ENCODE data around the gene SHROOM4. TPM values are rescaled to one million over a fixed set of nuclear protein-coding genes. Genes with fewer than 3 reads are reported as not detected.

The SHROOM4 gene, protein sequence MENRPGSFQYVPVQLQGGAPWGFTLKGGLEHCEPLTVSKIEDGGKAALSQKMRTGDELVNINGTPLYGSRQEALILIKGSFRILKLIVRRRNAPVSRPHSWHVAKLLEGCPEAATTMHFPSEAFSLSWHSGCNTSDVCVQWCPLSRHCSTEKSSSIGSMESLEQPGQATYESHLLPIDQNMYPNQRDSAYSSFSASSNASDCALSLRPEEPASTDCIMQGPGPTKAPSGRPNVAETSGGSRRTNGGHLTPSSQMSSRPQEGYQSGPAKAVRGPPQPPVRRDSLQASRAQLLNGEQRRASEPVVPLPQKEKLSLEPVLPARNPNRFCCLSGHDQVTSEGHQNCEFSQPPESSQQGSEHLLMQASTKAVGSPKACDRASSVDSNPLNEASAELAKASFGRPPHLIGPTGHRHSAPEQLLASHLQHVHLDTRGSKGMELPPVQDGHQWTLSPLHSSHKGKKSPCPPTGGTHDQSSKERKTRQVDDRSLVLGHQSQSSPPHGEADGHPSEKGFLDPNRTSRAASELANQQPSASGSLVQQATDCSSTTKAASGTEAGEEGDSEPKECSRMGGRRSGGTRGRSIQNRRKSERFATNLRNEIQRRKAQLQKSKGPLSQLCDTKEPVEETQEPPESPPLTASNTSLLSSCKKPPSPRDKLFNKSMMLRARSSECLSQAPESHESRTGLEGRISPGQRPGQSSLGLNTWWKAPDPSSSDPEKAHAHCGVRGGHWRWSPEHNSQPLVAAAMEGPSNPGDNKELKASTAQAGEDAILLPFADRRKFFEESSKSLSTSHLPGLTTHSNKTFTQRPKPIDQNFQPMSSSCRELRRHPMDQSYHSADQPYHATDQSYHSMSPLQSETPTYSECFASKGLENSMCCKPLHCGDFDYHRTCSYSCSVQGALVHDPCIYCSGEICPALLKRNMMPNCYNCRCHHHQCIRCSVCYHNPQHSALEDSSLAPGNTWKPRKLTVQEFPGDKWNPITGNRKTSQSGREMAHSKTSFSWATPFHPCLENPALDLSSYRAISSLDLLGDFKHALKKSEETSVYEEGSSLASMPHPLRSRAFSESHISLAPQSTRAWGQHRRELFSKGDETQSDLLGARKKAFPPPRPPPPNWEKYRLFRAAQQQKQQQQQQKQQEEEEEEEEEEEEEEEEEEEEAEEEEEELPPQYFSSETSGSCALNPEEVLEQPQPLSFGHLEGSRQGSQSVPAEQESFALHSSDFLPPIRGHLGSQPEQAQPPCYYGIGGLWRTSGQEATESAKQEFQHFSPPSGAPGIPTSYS (N-terminal part only)
- 43.5 TPM for total RNA-seq
- long read RNA-seq, full-length matches to known transcripts, result 1 of 30 reads
- long read RNA-seq, partial matches to known transcripts, result 16 of 30 reads
- long read RNA-seq, other reads (novel, unspliced or antisense), result 13 of 30 reads

GRCh38 chrX:50813843-50814661 is at the start of gene SHROOM4:
Gene SHROOM4, minus strand, starts transcription at chrX:50814194. Its CDS starts 176 bp downstream, at chrX:50814018.
- Histone ChIP-seq H3K36me3 (no peaks in the 10 kb centered on the region), H3K27ac (peak within 1 kb of the TSS; percentile 77), H3K27me3 (no peaks in the 10 kb centered on the region), H3K4me3 (peak within 1 kb of the TSS; percentile 58), H3K9me3 (no peaks in the 10 kb centered on the region), H3K4me1 (no peaks in the 10 kb centered on the region)
- TF ChIP-seq, protein P1, sequence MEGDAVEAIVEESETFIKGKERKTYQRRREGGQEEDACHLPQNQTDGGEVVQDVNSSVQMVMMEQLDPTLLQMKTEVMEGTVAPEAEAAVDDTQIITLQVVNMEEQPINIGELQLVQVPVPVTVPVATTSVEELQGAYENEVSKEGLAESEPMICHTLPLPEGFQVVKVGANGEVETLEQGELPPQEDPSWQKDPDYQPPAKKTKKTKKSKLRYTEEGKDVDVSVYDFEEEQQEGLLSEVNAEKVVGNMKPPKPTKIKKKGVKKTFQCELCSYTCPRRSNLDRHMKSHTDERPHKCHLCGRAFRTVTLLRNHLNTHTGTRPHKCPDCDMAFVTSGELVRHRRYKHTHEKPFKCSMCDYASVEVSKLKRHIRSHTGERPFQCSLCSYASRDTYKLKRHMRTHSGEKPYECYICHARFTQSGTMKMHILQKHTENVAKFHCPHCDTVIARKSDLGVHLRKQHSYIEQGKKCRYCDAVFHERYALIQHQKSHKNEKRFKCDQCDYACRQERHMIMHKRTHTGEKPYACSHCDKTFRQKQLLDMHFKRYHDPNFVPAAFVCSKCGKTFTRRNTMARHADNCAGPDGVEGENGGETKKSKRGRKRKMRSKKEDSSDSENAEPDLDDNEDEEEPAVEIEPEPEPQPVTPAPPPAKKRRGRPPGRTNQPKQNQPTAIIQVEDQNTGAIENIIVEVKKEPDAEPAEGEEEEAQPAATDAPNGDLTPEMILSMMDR (IDR thresholded peaks at IDR 0.05), result no peak
- intact Hi-C loops (cut with DNase I), result no loop called here
- peak; percentile 82 for DNase-seq
- peak; percentile 90 for ATAC-seq

DNA sequence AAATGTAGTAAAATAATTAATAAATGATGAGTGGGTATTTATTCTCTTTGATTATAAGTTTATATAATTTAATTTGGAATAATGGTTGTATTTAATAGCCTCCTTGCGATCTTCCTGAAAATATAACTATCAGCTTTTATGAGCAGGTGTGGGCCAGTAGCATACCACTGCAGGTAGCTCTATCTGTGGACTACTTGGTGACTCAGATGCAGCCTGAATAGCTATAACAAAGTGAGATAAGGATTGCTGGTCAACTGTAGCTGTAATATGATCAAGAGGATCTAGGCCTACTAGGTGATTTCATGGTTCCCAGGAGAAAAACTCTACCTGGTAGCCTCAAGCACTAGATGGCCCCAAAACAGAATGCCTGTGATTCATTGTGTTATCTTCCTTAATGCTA is 49.5 kb upstream of the SHROOM4 start:
- Histone ChIP-seq H3K27ac (no peak overlapping the region), H3K9me3 (no peaks in the 10 kb centered on the region), H3K4me1 (no peaks in the 10 kb centered on the region), H3K4me3 (no peak overlapping the region), H3K36me3 (no peaks in the 10 kb centered on the region), H3K27me3 (no peaks in the 10 kb centered on the region)
- ATAC-seq (no peak), DNase-seq (no peak)
- TF ChIP-seq, protein P1 (IDR thresholded peaks at IDR 0.05), result no peak
- intact Hi-C loops (cut with DNase I), result no loop called here

GRCh38 chrX:50860518-50860917 is 46.5 kb upstream of the SHROOM4 start:
- no peak overlapping the region for H3K27ac ChIP-seq
- TF ChIP-seq, protein P1 (IDR thresholded peaks at IDR 0.05), result no peak
- H3K36me3 ChIP-seq, result no peaks in the 10 kb centered on the region
- no peaks in the 10 kb centered on the region for H3K9me3 ChIP-seq
- H3K4me3 ChIP-seq, result no peak overlapping the region
- intact Hi-C loops (cut with DNase I), result no loop called here
- DNase-seq, result no peak
- no peaks in the 10 kb centered on the region for H3K4me1 ChIP-seq
- H3K27me3 ChIP-seq, result no peaks in the 10 kb centered on the region
- no peak for ATAC-seq

- H3K9me3 ChIP-seq, result no peaks in the 10 kb centered on the region
- no peak overlapping the region for H3K27ac ChIP-seq
- no peaks in the 10 kb centered on the region for H3K36me3 ChIP-seq
- H3K4me3 ChIP-seq, result no peak overlapping the region
- H3K27me3 ChIP-seq, result no peaks in the 10 kb centered on the region
- no peak for ATAC-seq
- no peaks in the 10 kb centered on the region for H3K4me1 ChIP-seq
- TF ChIP-seq, protein P1 (IDR thresholded peaks at IDR 0.05), result no peak
- no peak for DNase-seq
- intact Hi-C loops (cut with DNase I), result no loop called here
These were observed 44.6 kb upstream of the SHROOM4 start for GRCh38 chrX:50858548-50858947.

All from upper lobe of right lung (tissue), 1 donor.